ENCODE results near the gene DPPA4.
"Not testable (repeated sequence)": the region's sequence is repeated elsewhere in the genome, so short reads cannot be mapped to it uniquely, and the experiment has no call there.

Gene DPPA4, protein sequence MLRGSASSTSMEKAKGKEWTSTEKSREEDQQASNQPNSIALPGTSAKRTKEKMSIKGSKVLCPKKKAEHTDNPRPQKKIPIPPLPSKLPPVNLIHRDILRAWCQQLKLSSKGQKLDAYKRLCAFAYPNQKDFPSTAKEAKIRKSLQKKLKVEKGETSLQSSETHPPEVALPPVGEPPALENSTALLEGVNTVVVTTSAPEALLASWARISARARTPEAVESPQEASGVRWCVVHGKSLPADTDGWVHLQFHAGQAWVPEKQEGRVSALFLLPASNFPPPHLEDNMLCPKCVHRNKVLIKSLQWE

DNA sequence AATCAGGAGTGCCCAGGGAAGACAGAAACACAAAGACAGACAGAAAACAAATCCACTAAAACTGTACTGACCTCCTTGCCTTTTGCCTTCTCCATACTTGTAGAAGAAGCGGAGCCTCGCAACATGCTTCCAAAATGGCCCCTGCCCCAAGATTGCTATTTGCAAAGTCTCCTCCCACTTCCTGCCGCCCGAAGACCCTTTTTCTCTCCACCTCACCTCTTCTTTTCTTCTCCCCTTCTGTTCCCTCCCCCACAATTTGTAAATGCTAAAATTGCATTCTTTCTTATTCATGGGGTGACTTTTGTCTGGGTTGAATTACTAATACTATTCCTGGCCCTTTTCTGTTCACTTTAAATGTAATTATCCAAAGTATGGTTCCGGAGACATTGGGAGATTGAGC, at the start of gene DPPA4:
TSS of gene DPPA4 (minus strand) at position 154 of the 400 bp plus-strand sequence. CDS start at position 125, 29 bp downstream.
- no peak for DNase-seq

DNA sequence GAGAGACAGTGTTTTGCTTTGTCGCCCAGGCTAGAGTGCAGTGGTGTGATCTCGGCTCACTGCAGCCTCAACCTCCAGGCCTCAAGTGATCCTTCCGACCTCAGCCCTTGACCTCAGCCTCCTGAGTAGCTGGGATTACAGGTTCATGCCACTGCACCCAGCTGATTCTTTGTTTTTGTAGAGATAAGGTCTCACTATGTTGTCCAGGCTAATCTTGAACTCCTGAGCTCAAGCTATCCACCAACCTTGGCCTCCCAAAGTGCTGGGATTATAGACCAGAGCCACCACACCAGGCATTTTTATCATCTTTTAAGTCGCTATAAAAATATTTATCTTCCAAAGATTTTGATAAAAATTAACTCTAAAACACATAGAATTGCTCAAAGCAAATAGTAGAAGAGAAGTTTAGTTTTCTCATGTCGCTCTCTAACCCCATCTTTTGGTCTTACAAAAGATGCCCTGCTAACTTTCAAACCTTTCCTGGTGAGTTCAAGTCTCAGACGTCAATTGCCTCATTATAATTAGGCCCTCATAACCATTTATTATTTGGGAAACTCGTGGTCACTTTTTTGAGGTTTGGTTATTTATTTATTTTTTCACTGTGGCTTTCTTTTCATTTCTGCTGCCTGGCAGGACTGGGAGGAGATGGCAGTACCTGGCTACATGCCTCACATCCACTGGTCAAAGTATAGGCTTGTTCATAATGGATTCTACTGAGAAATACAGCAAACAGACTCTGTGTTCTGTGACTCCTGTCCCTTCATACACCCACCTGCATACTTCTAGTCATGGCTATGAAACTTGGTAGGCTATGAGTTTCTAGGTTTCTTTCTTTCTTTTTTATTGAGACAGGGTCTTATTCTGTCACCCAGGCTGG, 48.3 kb upstream of the DPPA4 start:
- DNase-seq: no peak

DNA sequence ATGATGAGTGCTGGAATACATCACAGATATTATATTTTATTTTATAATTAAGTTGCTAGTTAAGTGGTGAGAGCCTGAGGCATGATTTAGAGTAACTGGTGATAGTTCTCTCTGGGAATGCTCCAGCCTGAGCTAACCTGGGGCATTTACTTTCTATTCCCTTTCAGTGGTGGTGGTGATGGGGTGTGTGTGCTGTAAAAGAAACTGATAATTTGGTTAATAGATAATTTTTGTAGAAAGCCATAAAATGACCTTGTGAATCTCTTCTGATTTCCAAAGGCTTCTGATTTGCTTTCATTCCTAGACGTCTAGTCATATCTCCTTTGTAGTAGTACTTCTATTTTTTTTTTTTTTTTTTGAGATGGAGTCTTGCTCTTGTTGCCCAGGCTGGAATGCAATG, 46.8 kb upstream of the DPPA4 start:
- no peak for DNase-seq

DNA sequence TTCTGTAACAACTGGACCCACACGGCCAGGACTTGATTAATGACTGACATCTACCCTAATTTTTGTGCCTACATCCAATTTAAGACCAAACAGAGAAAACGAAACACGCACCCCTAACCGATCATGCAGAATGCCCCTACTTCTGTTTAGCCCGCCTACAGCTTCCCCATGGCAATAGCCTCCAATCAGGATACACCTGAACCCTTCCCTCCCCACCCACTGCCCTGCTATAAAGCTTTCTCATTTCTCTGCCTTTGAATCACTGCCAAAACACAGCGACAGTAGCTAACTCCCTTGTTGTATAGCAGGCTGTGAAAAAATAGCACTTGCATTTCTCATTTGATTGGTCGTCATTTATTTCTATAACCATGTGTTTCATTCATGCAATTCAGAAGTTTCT, 45.2 kb upstream of the DPPA4 start:
- no peak for DNase-seq

DNA sequence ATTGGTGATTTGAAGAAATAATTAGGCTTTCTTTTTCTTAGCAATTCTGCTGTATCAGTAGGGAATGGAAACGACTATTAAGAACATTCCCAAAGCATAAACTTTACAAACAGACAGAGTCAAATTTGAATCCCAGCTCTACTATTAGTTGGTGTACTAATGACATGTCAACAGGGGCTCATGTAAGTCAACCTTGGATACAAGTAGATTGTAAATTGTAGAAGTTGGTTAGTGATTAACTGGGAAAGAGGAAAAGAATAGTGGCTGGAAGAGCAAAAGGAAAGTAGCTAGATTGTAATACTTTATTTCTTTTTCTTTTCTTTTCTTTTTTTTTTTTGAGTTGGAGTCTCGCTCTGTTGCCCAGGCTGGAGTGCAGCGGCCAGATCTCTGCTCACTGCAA, 38.6 kb upstream of the DPPA4 start:
- DNase-seq: no peak

DNA sequence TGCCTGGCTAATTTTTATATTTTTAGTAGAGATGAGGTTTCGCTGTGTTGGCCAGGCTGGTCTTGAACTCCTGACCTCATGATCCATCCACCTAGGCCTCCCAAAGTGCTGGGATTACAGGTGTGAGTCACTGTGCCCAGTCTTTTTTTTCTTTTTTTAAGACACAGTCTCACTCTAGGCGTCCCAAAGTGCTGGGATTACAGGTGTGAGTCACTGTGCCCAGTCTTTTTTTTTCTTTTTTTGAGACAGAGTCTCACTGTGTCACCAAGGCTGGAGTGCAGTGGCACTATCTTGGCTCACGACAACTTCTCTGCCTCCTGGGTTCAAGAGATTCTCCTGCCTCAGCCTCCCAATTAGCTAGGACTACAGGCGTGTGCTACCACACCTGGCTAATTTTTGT, 37.1 kb upstream of the DPPA4 start:
- not testable (repeated sequence) for DNase-seq

DNA sequence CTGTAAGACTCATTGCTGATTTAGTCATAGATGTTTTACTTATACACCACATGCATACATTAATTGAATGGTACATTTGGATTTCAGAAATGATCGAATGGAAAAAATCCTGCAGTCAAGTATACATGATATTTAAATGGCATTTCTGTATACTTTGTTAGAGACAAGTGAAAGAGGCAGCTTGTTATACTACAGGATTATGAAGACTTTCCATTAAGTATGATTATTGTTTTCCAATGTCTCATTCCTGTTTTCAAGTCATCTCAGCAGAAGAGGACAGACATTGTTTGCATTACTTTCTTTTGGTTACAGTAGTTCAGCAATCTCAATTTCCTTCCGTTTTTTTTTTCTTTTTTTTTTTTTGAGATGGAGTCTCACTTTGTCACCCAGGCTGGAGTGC, 36.6 kb upstream of the DPPA4 start:
- no peak for DNase-seq

DNA sequence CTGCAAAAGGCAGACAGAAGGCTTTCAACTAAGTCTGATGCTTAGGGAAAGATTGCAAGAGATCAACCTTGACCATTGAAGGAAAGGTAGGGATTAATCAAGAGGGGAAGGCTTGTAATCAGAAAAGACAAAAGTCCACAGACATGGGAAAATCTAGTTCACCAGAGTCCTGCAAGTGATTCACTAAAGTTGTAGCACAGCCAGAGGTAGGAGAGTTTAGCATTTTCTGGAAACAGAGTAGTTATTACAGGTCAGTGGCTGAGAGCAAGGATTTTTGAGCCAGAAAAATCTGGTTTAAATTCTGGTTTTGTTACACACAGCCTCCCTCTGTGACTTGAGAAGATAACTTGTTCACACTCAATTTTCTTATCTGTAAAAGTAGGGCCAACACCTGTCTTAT, 35.3 kb upstream of the DPPA4 start:
- DNase-seq: no peak

DNA sequence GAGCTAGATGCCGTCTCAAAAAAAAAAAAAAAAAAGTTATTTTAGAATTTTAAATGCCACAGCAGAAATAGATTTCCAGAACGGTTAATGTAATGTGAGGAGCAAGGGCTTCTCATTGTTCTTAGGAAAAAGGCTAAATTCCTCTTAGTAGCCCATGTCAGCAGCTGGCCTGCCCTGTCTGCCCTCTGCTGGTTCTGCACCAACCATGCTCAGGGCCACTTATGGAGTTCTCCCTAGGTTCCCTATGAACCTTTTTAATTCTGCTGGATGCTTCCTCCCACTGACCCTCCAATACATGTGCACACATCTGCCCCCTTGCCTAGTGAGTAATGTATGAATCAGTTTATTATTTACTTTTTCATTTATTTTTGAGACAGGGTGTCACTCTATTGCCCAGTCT, 32.2 kb upstream of the DPPA4 start:
- DNase-seq: no peak

DNA sequence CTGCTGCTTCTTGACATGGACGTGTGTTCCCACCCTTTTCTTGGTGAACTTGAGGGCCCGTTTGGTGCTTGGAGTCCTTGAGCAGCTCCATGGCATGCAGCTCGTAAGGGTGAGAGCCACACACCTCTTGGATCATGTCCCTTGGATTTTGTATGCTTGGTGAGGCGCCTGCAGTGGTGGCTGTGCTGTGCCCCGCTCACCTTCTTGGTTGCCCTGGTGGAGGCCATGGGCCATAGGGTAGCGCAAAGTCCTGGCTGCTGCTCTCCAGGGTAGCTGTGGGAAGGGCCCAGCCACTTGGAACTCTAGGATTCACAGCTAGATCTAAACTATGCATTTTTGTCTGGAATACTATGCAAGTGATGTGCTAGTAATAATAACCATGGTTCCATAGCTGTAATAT, 26.7 kb upstream of the DPPA4 start:
- DNase-seq: no peak

DNA sequence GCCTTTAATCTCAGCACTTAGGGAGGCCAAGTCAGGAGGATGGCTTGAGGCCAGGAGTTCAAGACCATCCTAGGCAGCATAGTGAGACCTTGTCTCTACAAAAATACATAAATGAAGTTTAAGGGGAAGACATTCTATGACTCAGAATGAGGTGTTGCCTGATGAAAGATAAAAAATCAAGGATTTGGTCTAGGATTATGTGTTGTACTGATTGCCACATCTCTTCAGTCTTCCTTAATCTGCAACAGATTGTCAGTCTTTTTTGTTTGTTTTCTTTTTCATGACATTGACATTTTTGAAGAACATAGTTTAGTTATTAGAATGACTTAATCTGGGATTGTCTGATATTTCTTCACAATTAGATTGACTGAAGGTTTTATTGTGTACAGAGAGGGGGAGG, 26.3 kb upstream of the DPPA4 start:
- DNase-seq: no peak

DNA sequence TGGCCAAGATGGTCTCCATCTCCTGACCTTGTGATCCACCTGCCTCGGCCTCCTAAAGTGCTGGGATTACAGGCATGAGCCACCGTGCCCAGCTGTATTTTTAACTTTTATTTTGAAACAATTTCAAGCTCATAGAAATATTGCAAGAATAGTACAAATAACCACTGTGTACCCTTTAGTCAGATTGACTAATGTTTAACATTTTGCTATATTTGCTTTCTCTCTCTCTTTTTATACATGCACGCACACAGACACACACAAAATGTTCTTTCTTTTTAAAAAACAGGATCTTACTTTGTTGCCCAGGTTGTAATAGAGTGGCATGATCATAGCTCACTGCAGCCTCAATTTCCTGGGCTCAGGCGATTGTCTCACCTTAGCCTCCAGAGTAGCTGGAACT, 25.5 kb upstream of the DPPA4 start:
- DNase-seq: no peak

DNA sequence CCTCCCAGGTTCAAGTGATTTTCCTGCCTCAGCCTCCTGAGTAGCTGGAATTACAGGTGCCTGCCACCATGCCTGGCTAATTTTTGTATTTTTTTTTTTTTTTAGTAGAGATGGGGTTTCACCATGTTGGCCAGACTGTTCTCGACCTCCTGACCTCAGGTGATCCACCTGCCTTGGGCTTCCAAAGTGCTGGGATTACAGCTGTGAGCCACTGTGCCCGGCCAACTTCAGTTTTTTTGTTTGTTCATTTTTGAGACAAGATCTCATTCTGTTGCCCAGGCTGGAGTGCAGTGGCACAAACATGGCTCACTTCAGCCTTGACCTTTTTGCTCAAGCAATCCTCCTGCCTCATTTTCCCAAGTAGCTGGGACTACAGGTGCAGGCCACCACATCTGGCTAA, 21.5 kb upstream of the DPPA4 start:
- not testable (repeated sequence) for DNase-seq

DNA sequence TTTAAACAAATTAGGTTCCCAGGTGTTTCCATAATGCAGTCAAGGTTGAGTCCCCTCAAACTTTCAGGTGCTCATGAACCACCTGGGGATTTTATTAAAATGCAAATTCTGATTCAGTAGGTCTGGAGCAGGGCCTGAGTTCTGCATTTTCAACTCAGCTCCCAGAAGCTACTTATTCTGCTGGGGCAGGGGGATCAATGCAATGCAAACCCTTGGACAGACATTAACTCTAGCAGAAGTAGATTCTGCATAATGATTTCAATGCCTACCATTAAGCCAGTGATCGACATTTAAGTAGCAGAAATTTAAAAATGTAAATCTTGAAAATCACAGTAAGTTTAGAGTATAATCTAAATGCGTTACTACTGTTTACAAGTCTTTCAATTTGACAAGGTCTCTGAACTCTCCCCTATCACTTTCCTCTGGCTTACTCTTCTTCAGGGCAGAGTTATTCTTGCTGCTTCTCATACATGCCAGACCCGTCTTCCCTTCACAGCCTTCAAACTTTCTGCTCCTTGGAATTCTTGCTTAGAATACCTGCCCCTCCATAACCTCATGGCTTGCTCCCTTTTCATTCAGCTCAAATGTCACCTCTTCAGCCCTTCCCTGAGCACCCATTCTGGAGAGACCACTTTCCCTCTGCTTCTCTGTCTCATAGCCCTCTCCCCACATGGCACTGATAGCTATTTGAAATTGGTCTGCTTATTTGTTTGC, 19.3 kb upstream of the DPPA4 start:
- no peak for DNase-seq

DNA sequence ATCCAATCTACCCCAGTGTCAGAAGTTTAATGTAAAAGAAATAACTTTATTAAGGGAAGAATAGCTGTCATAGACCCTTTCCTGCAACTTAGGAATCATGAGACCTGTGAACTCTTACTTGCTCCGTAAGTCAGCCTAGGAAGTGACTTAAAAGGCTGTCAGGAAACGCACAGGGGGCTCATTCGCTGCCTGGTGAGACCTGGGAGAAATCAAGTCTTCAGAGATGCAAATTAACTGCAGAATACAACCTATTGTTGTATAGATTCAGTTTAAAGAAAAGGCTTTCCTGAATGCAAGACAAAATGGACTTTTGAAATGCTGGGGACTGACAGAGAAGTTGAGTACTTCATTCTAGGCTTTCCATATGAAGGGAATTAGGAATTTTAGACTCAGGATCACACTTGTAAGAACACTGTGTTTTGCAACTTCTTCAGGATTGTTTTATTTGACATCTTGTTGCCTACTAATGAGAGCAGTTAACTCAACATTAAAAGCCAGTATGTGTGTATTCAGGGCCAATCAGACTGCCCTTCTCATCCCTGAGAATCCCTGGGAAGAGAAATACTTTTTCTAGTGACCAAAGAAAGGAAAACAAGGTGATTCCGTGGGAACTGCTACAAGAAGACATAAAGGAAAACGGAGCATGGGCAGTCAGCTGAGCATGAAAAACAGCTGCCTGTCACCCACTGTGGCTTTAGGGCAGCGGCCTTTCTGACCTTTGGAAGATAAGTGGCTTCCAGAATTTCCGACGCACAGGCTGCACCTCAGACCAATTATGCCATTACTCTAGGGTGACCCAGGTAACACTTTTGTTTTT, 18.5 kb upstream of the DPPA4 start:
- no peak for DNase-seq

DNA sequence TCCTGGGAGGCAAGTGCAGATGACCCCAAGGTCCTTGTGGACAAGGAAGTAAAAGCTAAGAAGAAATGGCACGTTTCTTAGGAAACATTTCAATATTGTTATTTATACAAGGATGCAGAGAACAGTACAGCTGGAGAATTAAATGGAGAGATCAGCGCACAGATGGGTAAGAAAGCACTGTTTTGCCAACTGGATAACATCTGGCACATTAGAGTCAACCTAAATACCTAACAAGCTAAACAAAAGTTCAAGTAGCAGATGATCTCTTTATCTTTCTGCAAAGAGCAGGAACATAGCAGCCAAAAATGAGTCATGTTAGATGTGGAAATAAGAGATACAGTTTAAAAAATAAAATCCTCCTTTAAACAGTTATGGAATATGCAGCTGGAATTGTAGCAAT, 15.7 kb upstream of the DPPA4 start:
- no peak for DNase-seq

DNA sequence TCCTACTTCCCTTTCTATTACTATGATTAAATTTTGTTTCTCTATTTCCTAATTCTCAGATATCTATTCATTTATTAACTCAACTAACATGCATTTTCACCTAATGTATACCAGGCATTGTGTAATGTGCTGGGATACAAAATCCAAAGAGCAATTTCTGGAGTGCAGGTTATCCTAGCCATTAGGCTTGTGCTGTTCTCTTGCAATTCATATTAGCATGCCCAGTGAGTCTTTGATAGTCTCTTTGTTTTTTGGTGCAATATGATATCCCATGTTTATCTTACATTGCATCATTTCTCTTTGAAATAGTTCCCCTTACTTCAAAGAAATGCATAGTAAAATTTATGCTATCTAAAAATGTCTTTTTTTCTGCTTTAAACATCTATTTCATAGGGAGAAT, 13.9 kb upstream of the DPPA4 start:
- no peak for DNase-seq

DNA sequence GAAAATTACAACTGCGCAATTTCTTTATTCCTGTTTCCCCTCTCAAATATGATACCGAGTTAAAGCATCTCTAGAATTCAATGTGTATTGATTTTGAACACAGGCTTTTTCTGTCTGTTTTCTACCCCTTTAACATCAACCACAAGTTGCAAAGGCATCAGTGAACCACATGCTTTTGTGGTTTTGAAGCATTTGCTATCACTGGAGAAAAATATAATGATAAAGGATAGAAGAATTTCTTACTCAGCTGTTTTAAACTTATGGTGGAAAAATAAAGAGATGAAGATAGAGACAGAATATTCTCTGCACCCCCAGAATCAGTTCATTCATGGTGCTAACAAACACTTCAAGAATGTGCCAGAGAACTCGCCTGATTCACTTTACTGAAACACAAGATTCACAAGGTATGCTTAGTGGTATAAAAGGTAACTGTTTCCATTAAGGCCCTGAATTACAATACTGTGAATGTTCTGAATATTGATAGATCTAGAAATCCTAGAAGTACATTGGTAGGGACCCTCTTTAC, 9.5 kb upstream of the DPPA4 start:
- DNase-seq: no peak

DNA sequence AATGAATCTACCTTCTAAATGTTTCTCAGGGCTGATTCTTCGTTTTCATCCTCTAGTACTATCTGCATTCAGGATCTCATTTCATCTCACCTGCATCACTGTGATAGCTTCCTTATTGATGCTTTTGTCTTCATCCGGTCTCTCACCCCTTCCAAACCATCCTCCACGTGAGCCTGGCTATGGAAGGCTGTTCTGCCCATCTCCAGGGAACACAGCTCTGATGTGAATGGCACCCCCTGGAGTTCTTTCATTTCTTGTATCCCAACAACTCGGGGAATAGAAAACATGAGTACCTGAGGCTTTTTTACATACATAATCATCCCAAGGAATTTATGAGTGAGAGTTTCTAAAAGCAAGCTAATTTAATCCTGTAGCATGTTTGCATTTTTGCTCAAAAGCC, 8.8 kb upstream of the DPPA4 start:
- no peak for DNase-seq

DNA sequence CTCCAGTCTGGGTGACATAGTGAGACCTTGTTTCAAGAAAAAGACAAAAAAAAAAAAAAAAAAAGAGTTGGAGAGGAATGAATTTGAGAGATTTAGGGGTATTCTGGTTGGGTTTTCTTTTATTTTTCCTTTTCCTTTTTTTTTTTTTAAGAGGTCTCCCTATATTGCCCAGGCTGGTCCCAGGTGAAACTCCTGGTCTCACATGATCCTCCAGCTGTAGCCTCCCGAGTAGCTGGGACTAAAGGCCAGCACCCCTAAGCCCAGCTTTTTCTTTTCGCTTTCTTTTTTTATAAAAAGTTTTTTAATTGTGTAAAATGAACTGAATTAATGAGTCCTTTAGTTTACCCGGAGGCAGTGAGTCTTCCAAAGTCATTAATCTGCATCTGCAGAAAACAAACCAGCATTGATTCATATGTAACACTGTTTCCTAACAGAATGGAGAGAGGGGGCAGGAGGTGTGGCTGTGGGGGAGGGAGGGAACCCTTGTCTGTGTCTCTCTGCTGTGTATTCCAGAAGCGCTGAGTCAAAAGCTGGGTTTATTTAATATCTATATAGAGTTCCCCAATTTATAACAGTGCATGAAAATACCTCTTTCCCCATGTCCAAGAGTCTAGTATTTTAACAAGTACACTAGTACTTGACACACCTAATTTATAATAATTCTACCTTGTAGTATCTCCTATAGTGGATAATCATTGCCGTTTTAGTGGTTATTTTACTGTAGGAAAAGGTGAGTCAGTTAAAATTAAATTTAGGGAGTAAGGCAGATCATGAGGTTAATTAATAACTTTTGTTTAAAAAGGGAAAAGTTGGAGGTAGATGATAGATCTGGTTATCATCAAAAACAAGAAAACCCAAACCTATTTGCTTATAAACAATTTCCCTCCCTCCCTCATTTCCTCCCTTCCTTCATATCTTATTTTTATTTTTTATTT, 2.6 kb upstream of the DPPA4 start:
- no peak for DNase-seq

DNA sequence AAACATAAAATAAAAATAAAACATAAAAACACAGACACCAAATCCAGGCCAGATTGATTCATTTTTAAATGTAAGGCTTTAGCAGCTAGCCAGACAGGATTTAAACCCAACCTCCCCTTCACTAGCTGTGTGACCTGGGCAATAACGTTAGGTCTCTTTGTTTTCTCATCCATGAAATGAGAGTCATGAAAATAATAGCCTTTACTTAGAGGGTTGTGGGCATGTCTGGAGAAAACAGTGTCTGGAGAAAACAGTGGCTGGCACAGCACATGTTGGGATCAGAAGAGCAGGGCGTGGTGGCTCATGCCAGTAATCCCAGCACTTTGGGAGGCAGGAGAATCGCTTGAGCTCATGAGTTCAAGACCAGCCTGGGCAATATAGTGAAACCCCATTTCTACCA, 1.9 kb upstream of the DPPA4 start:
- DNase-seq: no peak

DNA sequence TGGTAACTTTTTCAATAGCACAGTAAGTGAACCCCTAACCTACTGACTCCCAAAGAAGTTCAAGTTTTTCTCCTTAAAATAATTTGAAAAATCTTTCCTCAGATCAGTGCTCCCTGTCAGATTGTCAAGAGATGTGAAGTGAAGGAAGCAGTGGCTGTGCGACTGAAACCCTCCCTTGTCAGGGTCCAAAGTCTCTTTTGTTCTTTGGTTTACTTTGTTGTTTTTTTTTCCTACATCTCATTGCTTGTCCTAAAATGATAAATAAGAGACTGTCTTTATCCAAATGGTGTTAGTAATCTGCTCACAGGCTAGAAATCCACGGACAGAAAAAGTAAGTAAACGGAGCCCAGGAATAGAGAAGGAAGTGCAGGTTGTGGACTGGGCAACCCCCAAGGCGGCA, 976 bp upstream of the DPPA4 start:
- no peak for DNase-seq

All from activated CD4-positive, alpha-beta T cell treated with anti-CD3 and anti-CD28 coated beads, Interleukin-2, Interleukin-6, amounts not matched to agents 100 ng/mL and 50 ng/mL, durations not matched to agents 16 hours and 8 hours (primary cell).